SK-N-SH treated with all-trans-retinoic acid at 6 μM for 48 hours (cell line): Measurements from ENCODE around the gene SREBF2.

Experiments used
- ATAC-seq: fragments of 200-7000 bp; cut with Tn5 transposase; 3 replicates; pipeline ENCODE4 v1.9.1; 2020; ENCODE audit warnings: mild to moderate bottlenecking, moderate library complexity
- BACH2 ChIP-seq: fragments of 250-450 bp; sonication (Bioruptor Pico); IDR thresholded peaks from 2 replicates; pipeline ENCODE4 v1.9.0; 2021; ENCODE audit warnings: mild to moderate bottlenecking, borderline replicate concordance
- CREB5 ChIP-seq: fragments of 250-450 bp; sonication (Bioruptor Pico); IDR thresholded peaks from 2 replicates; pipeline ENCODE4 v1.5.1; 2020; ENCODE audit warnings: low read depth, mild to moderate bottlenecking, moderate library complexity
- CSDC2 ChIP-seq: fragments of 250-450 bp; sonication (Bioruptor Pico); IDR thresholded peaks from 2 replicates; pipeline ENCODE4 v1.5.0; 2020; ENCODE audit warnings: mild to moderate bottlenecking, moderate library complexity
- ISL1 ChIP-seq: fragments of 250-450 bp; sonication (Bioruptor Pico); IDR thresholded peaks from 2 replicates; pipeline ENCODE4 v2.1.2; 2022; ENCODE audit warnings: mild to moderate bottlenecking, moderate library complexity
- OSR1 ChIP-seq: fragments of 250-450 bp; sonication (Bioruptor Pico); IDR thresholded peaks from 2 replicates; pipeline ENCODE4 v1.8.0; 2022; ENCODE audit warnings: moderate library complexity, mild to moderate bottlenecking, inconsistent platforms
- POU6F1 ChIP-seq: fragments of 250-450 bp; sonication (Bioruptor Pico); IDR thresholded peaks from 2 replicates; pipeline ENCODE4 v1.8.0; 2021; ENCODE audit warnings: low read depth, mild to moderate bottlenecking, moderate library complexity, borderline replicate concordance
- PPARA ChIP-seq: fragments of 250-450 bp; sonication (Bioruptor Pico); IDR thresholded peaks from 2 replicates; pipeline ENCODE4 v1.5.0; 2020; ENCODE audit warnings: mild to moderate bottlenecking, borderline replicate concordance
- RARB ChIP-seq: fragments of 250-450 bp; sonication (Bioruptor Pico); IDR thresholded peaks from 2 replicates; pipeline ENCODE4 v1.8.0; 2021; ENCODE audit warnings: mild to moderate bottlenecking, moderate library complexity
- SNAI2 ChIP-seq: fragments of 250-450 bp; sonication (Bioruptor Pico); IDR thresholded peaks from 2 replicates; pipeline ENCODE4 v1.5.0; 2020; ENCODE audit warnings: mild to moderate bottlenecking, moderate library complexity
- TCF4 ChIP-seq: fragments of 250-450 bp; sonication (Bioruptor Pico); IDR thresholded peaks from 2 replicates; pipeline ENCODE4 v1.8.0; 2021; ENCODE audit warnings: mild to moderate bottlenecking, moderate library complexity, borderline replicate concordance
- TOX ChIP-seq: fragments of 250-450 bp; sonication (Bioruptor Pico); IDR thresholded peaks from 2 replicates; pipeline ENCODE4 v1.8.0; 2021; ENCODE audit warnings: mild to moderate bottlenecking, moderate library complexity, borderline replicate concordance
- TSHZ2 ChIP-seq: fragments of 250-450 bp; sonication (Bioruptor Pico); IDR thresholded peaks from 2 replicates; pipeline ENCODE4 v1.5.0; 2020; ENCODE audit warnings: mild to moderate bottlenecking, moderate library complexity
- ZFP3 ChIP-seq: fragments of 250-450 bp; sonication (Bioruptor Pico); IDR thresholded peaks from 2 replicates; pipeline ENCODE4 v1.5.0; 2020; ENCODE audit warnings: mild to moderate bottlenecking, moderate library complexity
- ZFP30 ChIP-seq: fragments of 450-650 bp; formaldehyde crosslinking; IDR thresholded peaks from 2 replicates; pipeline ENCODE4 v1.5.0; 2022; ENCODE audit warnings: mild to moderate bottlenecking, moderate library complexity
- ZNF565 ChIP-seq: fragments of 450-650 bp; formaldehyde crosslinking; conservative IDR thresholded peaks from 2 replicates; pipeline ENCODE4 v1.5.0; 2020; ENCODE audit warnings: low read depth, mild to moderate bottlenecking, moderate library complexity
- ZNF70 ChIP-seq: fragments of 450-650 bp; formaldehyde crosslinking; IDR thresholded peaks from 2 replicates; pipeline ENCODE4 v1.5.0; 2020; ENCODE audit warnings: mild to moderate bottlenecking, moderate library complexity
- ZNF8 ChIP-seq: fragments of 450-650 bp; formaldehyde crosslinking; IDR thresholded peaks from 2 replicates; pipeline ENCODE4 v1.5.0; 2020; ENCODE audit warnings: mild to moderate bottlenecking, moderate library complexity

Gene SREBF2

GRCh38 chr22:41915786-41916493 lies 83.0 kb downstream of the SREBF2 start (continued):
- TF ChIP-seq CREB5 (CRISPR knock-in tag) (no peak), PPARA (CRISPR knock-in tag) (no peak), SNAI2 (CRISPR knock-in tag) (no peak), TSHZ2 (CRISPR knock-in tag) (no peak), BACH2 (CRISPR knock-in tag) (no peak), POU6F1 (no peak)

GRCh38 chr22:41916745-41917358 lies 83.9 kb downstream of the SREBF2 start:
- TF ChIP-seq TOX (CRISPR knock-in tag) (no peak), ZNF70 (CRISPR knock-in tag) (no peak), BACH2 (CRISPR knock-in tag) (no peak), ZFP30 (CRISPR knock-in tag) (no peak), ISL1 (CRISPR knock-in tag) (no peak), SNAI2 (CRISPR knock-in tag) (no peak), ZNF565 (no peak), CSDC2 (CRISPR knock-in tag) (no peak)
- TF ChIP-seq, all 23 proteins: peak for 0
- ATAC-seq: no peak

- TF ChIP-seq CSDC2 (CRISPR knock-in tag): no peak
- TF ChIP-seq TCF4 (CRISPR knock-in tag): no peak
- no peak for TF ChIP-seq RARB (CRISPR knock-in tag)
- TF ChIP-seq OSR1 (CRISPR knock-in tag): no peak
- no peak for TF ChIP-seq ZFP3 (CRISPR knock-in tag)
- TF ChIP-seq CREB5 (CRISPR knock-in tag): no peak
- no peak for TF ChIP-seq TOX (CRISPR knock-in tag)
- TF ChIP-seq POU6F1: no peak
- no peak for TF ChIP-seq ZNF8
- ATAC-seq: no peak
Observed at GRCh38 chr22:41917375-41917902, 84.5 kb downstream of the SREBF2 start.
